SK-N-SH treated with all-trans-retinoic acid at 6 μM for 48 hours (cell line): ENCODE measurements around the gene OSBPL9.

Experiments used
- ATAC-seq: fragments of 200-7000 bp; cut with Tn5 transposase; 3 replicates; pipeline ENCODE4 v1.9.1; 2020; ENCODE audit warnings: mild to moderate bottlenecking, moderate library complexity
- ARNTL ChIP-seq: fragments of 450-650 bp; formaldehyde crosslinking; IDR thresholded peaks from 2 replicates; pipeline ENCODE4 v1.5.0; 2020; ENCODE audit warnings: low read depth, mild to moderate bottlenecking, moderate library complexity, borderline replicate concordance
- BACH2 ChIP-seq: fragments of 250-450 bp; sonication (Bioruptor Pico); IDR thresholded peaks from 2 replicates; pipeline ENCODE4 v1.9.0; 2021; ENCODE audit warnings: mild to moderate bottlenecking, borderline replicate concordance
- CREB5 ChIP-seq: fragments of 250-450 bp; sonication (Bioruptor Pico); IDR thresholded peaks from 2 replicates; pipeline ENCODE4 v1.5.1; 2020; ENCODE audit warnings: low read depth, mild to moderate bottlenecking, moderate library complexity
- CSDC2 ChIP-seq: fragments of 250-450 bp; sonication (Bioruptor Pico); IDR thresholded peaks from 2 replicates; pipeline ENCODE4 v1.5.0; 2020; ENCODE audit warnings: mild to moderate bottlenecking, moderate library complexity
- CSRNP3 ChIP-seq: fragments of 250-450 bp; sonication (Bioruptor Pico); IDR thresholded peaks from 2 replicates; pipeline ENCODE4 v1.5.1; 2021; ENCODE audit warnings: mild to moderate bottlenecking, moderate library complexity
- ESRRG ChIP-seq: fragments of 250-450 bp; sonication (Bioruptor Pico); IDR thresholded peaks from 2 replicates; pipeline ENCODE4 v1.6.1; 2021; ENCODE audit warnings: mild to moderate bottlenecking
- GLIS3 ChIP-seq: fragments of 250-450 bp; sonication (Bioruptor Pico); IDR thresholded peaks from 2 replicates; pipeline ENCODE4 v1.5.0; 2020; ENCODE audit warnings: mild to moderate bottlenecking, moderate library complexity
- ISL1 ChIP-seq: fragments of 250-450 bp; sonication (Bioruptor Pico); IDR thresholded peaks from 2 replicates; pipeline ENCODE4 v2.1.2; 2022; ENCODE audit warnings: mild to moderate bottlenecking, moderate library complexity
- OSR1 ChIP-seq: fragments of 250-450 bp; sonication (Bioruptor Pico); IDR thresholded peaks from 2 replicates; pipeline ENCODE4 v1.8.0; 2022; ENCODE audit warnings: moderate library complexity, mild to moderate bottlenecking, inconsistent platforms
- PATZ1 ChIP-seq: fragments of 250-450 bp; sonication (Bioruptor Pico); IDR thresholded peaks from 2 replicates; pipeline ENCODE4 v1.8.0; 2020; ENCODE audit warnings: mild to moderate bottlenecking, moderate library complexity, borderline replicate concordance
- POU6F1 ChIP-seq: fragments of 250-450 bp; sonication (Bioruptor Pico); IDR thresholded peaks from 2 replicates; pipeline ENCODE4 v1.8.0; 2021; ENCODE audit warnings: low read depth, mild to moderate bottlenecking, moderate library complexity, borderline replicate concordance
- PPARA ChIP-seq: fragments of 250-450 bp; sonication (Bioruptor Pico); IDR thresholded peaks from 2 replicates; pipeline ENCODE4 v1.5.0; 2020; ENCODE audit warnings: mild to moderate bottlenecking, borderline replicate concordance
- RARB ChIP-seq: fragments of 250-450 bp; sonication (Bioruptor Pico); IDR thresholded peaks from 2 replicates; pipeline ENCODE4 v1.8.0; 2021; ENCODE audit warnings: mild to moderate bottlenecking, moderate library complexity
- SNAI2 ChIP-seq: fragments of 250-450 bp; sonication (Bioruptor Pico); IDR thresholded peaks from 2 replicates; pipeline ENCODE4 v1.5.0; 2020; ENCODE audit warnings: mild to moderate bottlenecking, moderate library complexity
- TCF4 ChIP-seq: fragments of 250-450 bp; sonication (Bioruptor Pico); IDR thresholded peaks from 2 replicates; pipeline ENCODE4 v1.8.0; 2021; ENCODE audit warnings: mild to moderate bottlenecking, moderate library complexity, borderline replicate concordance
- TOX ChIP-seq: fragments of 250-450 bp; sonication (Bioruptor Pico); IDR thresholded peaks from 2 replicates; pipeline ENCODE4 v1.8.0; 2021; ENCODE audit warnings: mild to moderate bottlenecking, moderate library complexity, borderline replicate concordance
- ZC3H10 ChIP-seq: fragments of 250-450 bp; sonication (Bioruptor Pico); IDR thresholded peaks from 2 replicates; pipeline ENCODE4 v1.5.1; 2021; ENCODE audit warnings: mild to moderate bottlenecking, moderate library complexity
- ZFP3 ChIP-seq: fragments of 250-450 bp; sonication (Bioruptor Pico); IDR thresholded peaks from 2 replicates; pipeline ENCODE4 v1.5.0; 2020; ENCODE audit warnings: mild to moderate bottlenecking, moderate library complexity
- ZFP30 ChIP-seq: fragments of 450-650 bp; formaldehyde crosslinking; IDR thresholded peaks from 2 replicates; pipeline ENCODE4 v1.5.0; 2022; ENCODE audit warnings: mild to moderate bottlenecking, moderate library complexity
- ZNF565 ChIP-seq: fragments of 450-650 bp; formaldehyde crosslinking; conservative IDR thresholded peaks from 2 replicates; pipeline ENCODE4 v1.5.0; 2020; ENCODE audit warnings: low read depth, mild to moderate bottlenecking, moderate library complexity
- ZNF8 ChIP-seq: fragments of 450-650 bp; formaldehyde crosslinking; IDR thresholded peaks from 2 replicates; pipeline ENCODE4 v1.5.0; 2020; ENCODE audit warnings: mild to moderate bottlenecking, moderate library complexity

OSBPL9 gene

GRCh38 chr1:51636191-51636590, 19.3 kb downstream of the OSBPL9 start:
- ATAC-seq = no peak
- TF ChIP-seq TOX (CRISPR knock-in tag) (no peak), ZNF8 (CRISPR knock-in tag) (no peak), PPARA (CRISPR knock-in tag) (no peak), ARNTL (CRISPR knock-in tag) (no peak), ZFP30 (no peak), ZNF565 (CRISPR knock-in tag) (no peak), ISL1 (CRISPR knock-in tag) (no peak), CSDC2 (no peak), CREB5 (CRISPR knock-in tag) (no peak), ESRRG (CRISPR knock-in tag) (no peak), SNAI2 (no peak), CSRNP3 (CRISPR knock-in tag) (no peak), OSR1 (CRISPR knock-in tag) (no peak)
- TF ChIP-seq, all 23 proteins: peak for 0

GRCh38 chr1:51636764-51637522, 20.1 kb downstream of the OSBPL9 start:
- ATAC-seq = peak; percentile 89
- TF ChIP-seq ISL1 (CRISPR knock-in tag) (0 out of 2 replicates have a peak, but pooled peaks have one; percentile 6), ZFP3 (CRISPR knock-in tag) (0 out of 2 replicates have a peak, but pooled peaks have one; percentile 42), TOX (CRISPR knock-in tag) (no peak)

GRCh38 chr1:51638350-51638749, 21.5 kb downstream of the OSBPL9 start:
- no peak for TF ChIP-seq GLIS3
- TF ChIP-seq ZFP30 = no peak
- TF ChIP-seq PPARA (CRISPR knock-in tag) = no peak
- TF ChIP-seq ISL1 (CRISPR knock-in tag) = no peak
- TF ChIP-seq RARB (CRISPR knock-in tag) = no peak
- TF ChIP-seq CREB5 (CRISPR knock-in tag) = no peak
- TF ChIP-seq TOX (CRISPR knock-in tag) = no peak
- no peak for TF ChIP-seq BACH2 (CRISPR knock-in tag)
- no peak for TF ChIP-seq POU6F1
- no peak for TF ChIP-seq ARNTL (CRISPR knock-in tag)
- no peak for TF ChIP-seq SNAI2
- no peak for TF ChIP-seq ZFP3 (CRISPR knock-in tag)
- no peak for TF ChIP-seq CSRNP3 (CRISPR knock-in tag)
- TF ChIP-seq ESRRG (CRISPR knock-in tag) = no peak
- no peak for TF ChIP-seq ZNF8 (CRISPR knock-in tag)
- ATAC-seq = no peak

- ATAC-seq = no peak
- TF ChIP-seq RARB (CRISPR knock-in tag) (no peak), ZC3H10 (CRISPR knock-in tag) (no peak), ARNTL (CRISPR knock-in tag) (no peak), CSDC2 (no peak), PATZ1 (CRISPR knock-in tag) (no peak), CREB5 (CRISPR knock-in tag) (no peak), ZFP30 (no peak), GLIS3 (no peak), ESRRG (CRISPR knock-in tag) (no peak), BACH2 (CRISPR knock-in tag) (no peak), ZNF565 (CRISPR knock-in tag) (no peak), TCF4 (no peak), OSR1 (CRISPR knock-in tag) (no peak), ZFP3 (CRISPR knock-in tag) (no peak), TOX (CRISPR knock-in tag) (no peak), SNAI2 (no peak)
Observed at GRCh38 chr1:51639694-51640093, 22.8 kb downstream of the OSBPL9 start.
